ENCODE results near the gene GNG14.
A peak's percentile ranks its signal among the peaks of the same experiment; 100 is the strongest.
"Not testable (repeated sequence)": the region's sequence is repeated elsewhere in the genome, so short reads cannot be mapped to it uniquely, and the experiment has no call there.

The GNG14 gene

DNA sequence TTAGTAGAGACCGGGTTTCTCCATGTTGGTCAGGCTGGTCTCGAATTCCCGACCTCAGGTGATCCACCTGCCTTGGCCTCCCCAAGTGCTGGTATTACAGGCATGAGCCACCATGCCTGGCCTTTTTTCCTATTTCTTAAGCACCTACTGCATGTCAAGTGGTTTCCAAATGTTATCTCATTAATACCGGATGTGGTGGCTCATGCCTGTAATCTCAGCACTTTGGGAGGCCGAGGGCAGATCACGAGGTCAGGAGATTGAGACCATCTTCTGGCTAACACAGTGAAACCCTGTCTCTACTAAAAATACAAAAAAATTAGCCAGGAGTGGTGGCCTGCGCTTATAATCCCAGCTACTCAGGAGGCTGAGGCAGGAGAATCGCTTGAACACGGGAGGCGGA, 37.8 kb downstream of the GNG14 start:
- DNase-seq = not testable (repeated sequence)

GRCh38 chr19:12726988-12727316, 39.2 kb downstream of the GNG14 start:
- no peak for DNase-seq

DNA sequence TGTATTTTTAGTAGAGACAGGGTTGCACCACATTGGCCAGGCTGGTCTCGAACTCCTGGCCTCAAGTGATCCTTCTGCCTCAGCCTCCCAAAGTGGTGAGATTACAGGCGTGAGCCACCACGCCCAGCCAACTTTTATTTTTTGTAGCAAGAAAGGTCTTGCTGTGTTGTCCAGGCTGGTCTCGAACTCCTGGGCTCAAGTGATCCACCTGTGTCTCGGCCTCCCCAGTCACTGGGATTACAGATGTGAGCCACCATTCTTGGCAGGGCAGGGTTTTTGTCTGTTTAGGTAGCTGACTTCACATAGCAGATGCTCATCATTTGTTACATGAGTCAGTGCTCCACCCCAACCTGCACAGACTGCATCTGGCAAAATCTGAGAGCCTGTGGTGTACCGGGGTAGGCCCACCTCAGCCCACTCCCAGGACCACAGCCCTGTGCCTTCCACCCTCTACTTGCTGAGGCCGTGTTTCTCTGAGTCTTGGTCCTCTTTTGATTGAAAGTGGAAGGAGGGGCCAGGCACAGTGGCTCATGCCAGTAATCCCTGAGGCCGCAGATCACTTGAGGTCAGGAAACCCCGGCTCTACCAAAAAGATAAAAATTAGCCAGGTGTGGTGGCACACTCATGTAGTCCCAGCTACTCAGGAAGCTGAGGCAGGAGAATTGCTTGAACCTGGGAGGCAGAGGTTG, 40.1 kb downstream of the GNG14 start:
- no peak for DNase-seq

DNA sequence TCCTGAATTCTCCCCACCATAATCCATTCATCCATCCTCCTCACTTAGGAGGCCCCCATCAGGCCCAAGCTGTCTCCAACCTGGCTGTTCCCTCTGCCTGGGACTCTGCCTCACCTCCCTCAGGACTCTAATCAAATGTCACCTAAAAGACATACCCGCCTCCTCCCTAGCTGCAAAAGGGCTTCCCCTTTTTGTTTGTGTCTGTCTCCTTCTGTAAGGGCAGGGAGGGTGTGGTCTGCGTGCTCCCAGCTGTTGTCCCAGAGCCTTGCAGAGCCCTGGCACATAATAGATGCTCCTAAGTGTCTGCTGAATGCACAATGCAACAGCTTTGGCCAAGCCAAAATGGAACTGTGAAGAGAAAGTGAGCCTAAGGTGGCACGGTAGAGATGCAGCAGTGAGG, 42.3 kb downstream of the GNG14 start:
- no peak for DNase-seq

DNA sequence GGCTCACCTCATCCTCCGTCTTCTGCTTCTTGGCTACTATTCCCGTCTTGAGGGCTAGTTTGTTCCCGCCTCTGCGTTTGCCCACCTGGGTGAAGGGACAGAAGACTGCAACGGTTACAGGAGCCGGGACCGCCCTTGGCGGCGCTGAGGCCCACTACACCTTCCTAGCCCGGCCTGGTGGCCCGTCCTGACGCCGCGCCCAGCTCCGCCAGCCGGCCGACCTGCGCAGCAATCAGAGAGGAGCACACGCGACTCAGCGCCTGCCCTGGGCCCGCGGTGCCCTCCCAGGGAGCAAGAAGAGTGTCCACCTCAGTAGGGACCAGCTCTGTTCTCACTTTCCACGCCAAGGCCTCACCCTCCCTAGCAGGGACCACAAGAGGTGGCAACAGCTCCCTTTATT, 43.5 kb downstream of the GNG14 start:
- no peak for DNase-seq

DNA sequence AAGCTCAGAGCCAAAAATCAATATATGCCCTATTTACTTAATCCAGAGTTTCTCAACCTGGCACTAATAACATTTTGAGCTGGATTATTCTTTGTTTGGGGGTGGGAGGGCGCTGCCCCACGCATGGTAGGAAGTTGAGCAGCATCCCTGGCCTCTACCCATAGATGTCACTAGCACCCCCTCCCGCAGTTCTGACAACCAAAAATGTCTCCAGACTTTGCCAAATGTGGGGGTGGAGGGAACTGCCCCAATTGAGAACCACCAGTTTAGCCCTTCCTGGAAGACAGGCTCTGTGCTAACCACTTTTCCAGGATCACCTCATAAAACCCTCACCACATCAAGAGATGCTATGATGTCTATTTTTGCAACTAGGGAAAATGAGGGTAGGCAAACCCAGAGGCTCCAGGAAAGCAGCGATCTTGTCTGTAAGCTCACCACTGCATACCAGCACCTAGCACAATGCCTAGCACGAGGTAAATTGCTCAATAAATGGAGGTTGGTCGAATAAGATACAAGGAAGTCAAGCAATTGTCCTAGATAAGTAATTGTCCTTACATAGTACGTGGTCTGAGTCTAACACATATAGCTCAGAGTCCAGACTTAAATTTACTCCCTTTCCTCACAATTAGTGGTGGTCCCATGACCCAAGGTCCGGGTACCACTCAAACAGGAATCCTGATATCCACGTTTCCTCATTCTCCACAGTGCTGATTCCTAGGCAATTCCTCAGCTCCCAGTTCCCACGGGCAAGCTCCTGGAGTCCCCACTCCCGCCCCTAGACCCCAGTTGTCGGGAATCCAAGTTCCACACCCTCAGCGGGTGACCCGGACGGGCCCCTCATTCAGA, 45.8 kb downstream of the GNG14 start:
- peak; percentile 71 to 75 for DNase-seq

DNA sequence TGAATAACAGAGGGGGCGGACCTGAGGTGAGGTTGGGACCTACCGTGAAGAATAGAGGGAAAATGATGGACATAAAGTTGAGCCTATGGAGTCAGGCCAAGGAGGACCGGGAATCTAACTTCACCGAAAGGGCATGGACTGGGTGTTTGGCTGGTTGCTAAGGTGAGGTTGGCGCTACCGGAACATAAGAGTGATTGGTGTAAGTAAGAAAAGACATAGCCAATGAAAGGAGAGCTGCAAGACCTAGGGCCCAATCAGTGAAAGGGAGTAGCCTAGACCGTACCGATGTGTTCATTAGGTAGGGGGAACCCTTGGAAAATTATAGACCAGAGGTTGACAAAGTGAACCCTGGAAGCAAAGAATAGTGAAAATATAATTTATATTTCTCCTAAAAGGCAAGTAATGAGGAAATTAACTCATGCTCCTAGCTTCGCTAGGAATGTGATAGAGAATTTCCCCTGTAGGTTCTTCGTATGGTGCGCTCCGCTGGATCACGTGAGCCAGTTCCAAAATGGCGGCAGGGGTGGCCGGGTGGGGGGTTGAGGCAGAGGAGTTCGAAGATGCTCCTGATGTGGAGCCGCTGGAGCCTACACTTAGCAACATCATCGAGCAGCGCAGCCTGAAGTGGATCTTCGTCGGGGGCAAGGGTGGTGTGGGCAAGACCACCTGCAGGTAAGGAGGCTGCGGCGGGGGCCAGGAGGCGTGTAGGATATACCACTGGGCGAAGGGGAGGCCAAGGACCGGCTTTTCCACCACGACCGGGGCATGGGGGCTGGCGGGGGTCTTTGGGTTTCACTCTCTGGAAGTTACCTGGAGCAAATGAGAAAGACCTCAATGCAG, 49.4 kb downstream of the GNG14 start, which contains the start of gene GET3:
Gene GET3 (plus strand): TSS at position 503 of the 840 bp plus-strand sequence. CDS start 9 bp downstream, at position 512.
- DNase-seq = peak; percentile 82 to 83

GRCh38 chr19:12737835-12738351, 50.1 kb downstream of the GNG14 start:
- no peak for DNase-seq

Data from activated T-cell treated with anti-CD3 and anti-CD28 coated beads, Interleukin-2, amount 50 U/mL, for 48 hours (primary cell).